Stimulated activated CD8-positive, alpha-beta memory T cell treated with anti-CD3 and anti-CD28 coated beads, Interleukin-7, amount 100 ng/mL, for 24 hours (primary cell): ENCODE results near the gene ZNF658.
"Not testable (repeated sequence)": the region's sequence is repeated elsewhere in the genome, so short reads cannot be mapped to it uniquely, and the experiment has no call there.

Source experiments
- DNase-seq: peaks from one replicate; pipeline ENCODE4 v3.0.0-alpha.2; 2020; ENCODE audit warnings: low read depth

The ZNF658 gene

GRCh38 chr9:66900490-66901131, at the start of gene ZNF658:
Gene ZNF658, plus strand, starts transcription at chr9:66900725. Its CDS starts 2,837 bp downstream, at chr9:66903562.
- peak; percentile 43 for DNase-seq

DNA sequence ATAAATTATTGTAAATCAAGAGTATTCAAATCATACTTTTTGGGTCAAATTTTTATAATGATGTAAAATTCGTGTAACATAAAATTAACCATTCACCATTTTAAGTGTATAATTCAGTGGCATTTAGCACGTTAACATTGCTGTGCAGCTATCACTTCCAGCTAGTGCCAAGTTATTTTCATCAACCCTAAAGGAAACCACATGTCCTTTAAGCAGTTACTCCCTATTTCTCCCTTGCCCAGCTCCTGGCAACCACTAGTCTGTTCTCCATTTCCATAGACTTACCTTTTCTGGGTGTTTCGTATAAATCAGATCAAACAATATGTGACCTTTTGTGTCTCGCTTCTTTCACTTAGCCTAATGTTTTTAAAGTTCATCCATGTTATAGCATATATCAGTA, 38.8 kb upstream of the ZNF658 start:
- not testable (repeated sequence) for DNase-seq

- DNase-seq, result not testable (repeated sequence)
Measured at GRCh38 chr9:66868660-66869059, 31.9 kb upstream of the ZNF658 start.

DNA sequence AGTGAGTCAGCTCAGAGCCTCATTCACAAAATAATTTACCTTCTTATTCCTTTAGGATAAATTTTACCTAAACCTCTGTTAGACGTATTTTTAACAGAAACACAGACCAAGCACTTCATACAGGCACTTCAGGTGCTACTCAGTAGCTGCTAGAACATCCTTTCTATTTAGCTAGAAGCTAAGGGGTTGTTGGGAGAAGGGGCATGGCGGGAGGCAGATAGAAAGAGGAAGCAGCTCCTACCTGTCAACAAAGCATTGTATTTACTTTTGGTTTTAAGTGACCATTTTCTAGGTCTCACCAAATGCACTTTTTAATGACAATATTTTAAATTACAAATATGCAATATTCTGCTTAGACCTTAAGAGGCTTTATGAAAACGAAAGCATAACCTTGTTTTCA, 19.9 kb upstream of the ZNF658 start:
- DNase-seq, result not testable (repeated sequence)

DNA sequence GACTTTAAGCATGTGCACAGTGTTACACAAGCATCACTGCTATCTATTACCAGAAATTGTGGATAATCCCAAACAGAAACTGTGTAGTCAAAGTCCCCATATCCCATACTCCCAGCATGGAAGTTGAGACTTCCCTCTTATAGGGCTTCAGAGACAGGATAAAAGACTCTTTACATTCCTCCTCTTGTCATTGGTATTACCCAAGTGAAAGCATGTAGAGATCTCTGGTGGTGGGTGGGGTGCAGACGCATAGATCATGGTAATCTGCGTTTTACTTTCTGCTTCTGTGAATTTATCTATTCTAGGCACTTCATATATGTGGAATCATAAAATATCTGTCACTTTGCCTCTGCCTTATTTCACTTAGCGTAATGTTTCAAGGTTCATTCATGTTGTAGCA, 18.7 kb upstream of the ZNF658 start:
- not testable (repeated sequence) for DNase-seq

GRCh38 chr9:66890334-66890733, 10.2 kb upstream of the ZNF658 start:
- DNase-seq, result not testable (repeated sequence)

DNA sequence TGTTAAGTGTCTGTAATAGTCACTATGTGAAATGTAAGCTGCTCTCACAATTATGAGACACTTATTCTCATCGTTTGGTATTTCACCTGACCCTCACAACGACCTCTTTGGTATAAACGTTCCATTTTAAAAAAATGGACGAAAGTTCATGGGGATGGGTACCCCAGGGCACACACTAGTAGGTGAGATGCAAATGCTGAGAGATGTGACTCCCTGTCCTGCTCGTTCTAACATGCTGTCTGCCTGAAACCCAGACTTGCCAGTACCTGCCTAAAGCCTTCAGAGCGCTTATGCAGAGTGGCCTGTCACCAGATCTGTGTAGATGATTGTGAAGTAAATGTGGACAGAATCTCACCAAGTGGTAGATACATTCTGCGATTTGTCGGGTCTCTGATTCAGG, 616 bp downstream of the ZNF658 start:
- DNase-seq, result not testable (repeated sequence)

GRCh38 chr9:66909560-66909959, 9.0 kb downstream of the ZNF658 start:
- not testable (repeated sequence) for DNase-seq

- not testable (repeated sequence) for DNase-seq
Measured at GRCh38 chr9:66920072-66920471, 19.5 kb downstream of the ZNF658 start.

GRCh38 chr9:66936194-66936870, 35.8 kb downstream of the ZNF658 start:
- DNase-seq, result not testable (repeated sequence)

DNA sequence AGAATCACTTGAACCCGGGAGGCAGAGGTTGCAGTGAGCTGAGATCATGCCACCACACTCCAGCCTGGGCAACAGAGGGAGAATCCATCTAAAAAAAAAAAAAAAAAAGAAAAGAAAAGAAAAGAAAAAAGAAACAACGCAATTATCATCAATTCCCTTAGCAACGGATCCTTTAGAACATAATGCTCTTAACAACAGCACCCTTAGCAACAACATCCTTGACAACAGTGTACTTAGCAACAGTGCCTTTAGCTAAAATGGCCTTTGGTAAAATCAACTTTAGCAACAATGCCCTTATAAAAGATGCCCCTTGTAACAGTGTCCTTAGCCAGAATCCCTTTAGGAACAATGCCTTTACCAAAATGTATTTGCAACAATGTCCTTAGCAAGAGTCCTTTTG, 37.1 kb downstream of the ZNF658 start:
- DNase-seq, result not testable (repeated sequence)

- DNase-seq, result not testable (repeated sequence)
Measured at GRCh38 chr9:66938322-66938721, 37.8 kb downstream of the ZNF658 start.

DNA sequence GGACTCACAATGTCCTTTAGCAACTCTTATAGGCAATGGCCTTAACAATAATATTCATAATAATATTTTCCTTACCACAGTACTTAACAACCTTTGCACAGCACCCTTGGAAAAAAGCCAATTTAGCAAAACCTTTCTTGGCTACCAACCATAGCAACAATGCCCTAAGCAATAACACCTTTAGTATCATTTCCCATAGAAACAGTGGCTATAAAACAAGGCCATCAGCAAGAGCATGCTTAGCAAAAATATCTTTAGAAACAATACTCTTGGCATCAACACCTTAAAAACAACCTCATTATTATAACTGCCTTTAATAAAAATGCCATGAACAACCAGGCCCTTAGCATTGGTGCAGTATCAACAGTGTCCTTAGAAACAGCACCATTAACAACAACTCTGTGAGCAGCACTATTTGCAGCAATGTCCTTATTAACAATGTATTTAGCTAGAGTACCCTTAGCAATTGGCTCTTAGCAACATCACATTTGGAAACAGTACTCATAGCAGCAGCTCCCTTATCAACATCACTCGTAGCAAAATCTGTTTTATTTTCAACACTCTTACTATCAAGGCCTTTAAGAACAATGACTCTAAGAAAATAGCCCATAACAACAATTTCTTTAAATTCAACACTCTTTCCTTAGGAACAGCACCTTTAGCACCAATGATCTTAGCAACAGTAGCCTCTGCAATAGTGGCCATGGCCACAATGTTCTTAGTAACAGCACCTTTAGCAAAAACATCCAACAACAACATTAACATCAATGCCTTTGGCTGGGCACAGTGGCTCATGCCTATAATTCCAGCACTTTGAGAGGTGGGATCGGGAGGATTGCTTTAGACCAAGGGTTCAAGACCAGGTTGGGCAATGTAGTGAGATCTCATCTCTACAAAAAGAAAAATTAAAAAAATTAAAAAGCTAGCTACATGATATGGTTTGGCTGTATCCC, 39.6 kb downstream of the ZNF658 start:
- not testable (repeated sequence) for DNase-seq

DNA sequence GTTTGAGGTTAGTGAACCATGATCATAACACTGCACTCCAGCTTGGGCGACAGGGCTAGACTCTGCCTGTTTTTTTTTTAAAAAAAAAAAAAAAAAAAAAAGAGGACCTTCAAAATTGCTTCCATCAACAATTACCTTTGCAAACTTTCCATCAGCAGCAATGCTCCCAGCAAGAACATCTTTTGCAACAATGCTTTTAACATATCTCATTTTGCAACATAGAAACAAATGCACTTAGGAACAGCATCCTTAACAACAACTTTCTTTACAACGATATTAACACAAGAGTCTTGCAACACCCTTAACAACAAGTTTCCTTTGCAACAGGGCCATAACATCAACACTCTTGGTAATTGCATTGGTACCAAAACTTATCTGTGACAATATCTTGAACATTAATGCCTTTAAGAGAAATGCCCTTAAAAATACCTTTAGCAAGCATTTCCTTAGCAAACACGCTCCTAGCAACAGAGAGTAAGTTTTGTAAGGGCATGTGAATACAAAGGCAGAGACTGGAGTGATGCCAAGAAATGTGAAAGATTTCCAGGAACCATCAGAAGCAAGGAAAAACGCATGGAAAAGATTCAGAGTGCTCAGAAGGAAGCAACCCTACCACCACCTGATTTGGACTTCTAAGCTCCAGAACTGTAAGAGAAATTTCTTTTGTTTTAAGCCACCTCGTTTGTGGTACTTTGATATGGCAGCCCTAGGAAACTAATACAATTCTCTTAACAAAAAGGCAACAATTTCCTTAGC, 42.1 kb downstream of the ZNF658 start:
- DNase-seq, result not testable (repeated sequence)

DNA sequence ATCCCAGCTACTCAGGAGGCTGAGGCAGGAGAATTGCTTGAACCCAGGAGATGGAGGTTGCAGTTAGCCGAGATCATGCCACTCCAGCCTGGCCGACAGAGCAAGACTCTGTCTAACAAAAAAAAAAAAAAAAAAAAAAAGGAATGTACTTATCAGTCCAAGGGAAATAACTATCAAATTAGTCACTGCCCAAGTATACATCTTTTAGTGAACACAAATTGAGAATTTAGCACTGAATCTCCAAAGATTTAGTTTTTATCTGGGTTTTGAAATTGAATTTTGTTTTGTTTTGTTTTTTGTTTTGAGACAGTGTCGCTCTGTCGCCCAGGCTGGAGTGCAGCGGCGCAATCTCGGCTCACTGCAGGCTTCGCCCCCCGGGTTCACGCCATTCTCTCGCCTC, 52.1 kb downstream of the ZNF658 start:
- not testable (repeated sequence) for DNase-seq
